Activated CD4-positive, alpha-beta T cell treated with anti-CD3 and anti-CD28 coated beads for 36 hours (primary cell): Measurements from ENCODE around the gene MBD6. TPM values are rescaled to one million over a fixed set of nuclear protein-coding genes. Genes with fewer than 3 reads are reported as not detected.
A peak's percentile ranks its signal among the peaks of the same experiment; 100 is the strongest.

ENCODE experiments used
- ATAC-seq: fragments of 200-7000 bp; cut with Tn5 transposase; one replicate; pipeline ENCODE4 v1.10.0; 2021; ENCODE audit warnings: mild to moderate bottlenecking, moderate library complexity
- CTCF ChIA-PET: fragments of 350-600 bp; sonication (Branson Sonifier 250); formaldehyde crosslinking; loops from one replicate; lab custom pipeline; 2021; ENCODE audit warnings: antibody characterized with exemption; lab: Charles Lee
- POLR2A ChIA-PET: fragments of 350-600 bp; sonication (Branson Sonifier 250); formaldehyde crosslinking; loops from one replicate; lab custom pipeline; 2021; ENCODE audit warnings: antibody characterized with exemption, inconsistent platforms; lab: Charles Lee
- DNase-seq: peaks from one replicate; pipeline ENCODE4 v3.0.0-alpha.2; 2020
- H3K27ac Mint-ChIP-seq: one replicate; pipeline ENCODE4 v1.8.0; 2021; ENCODE audit warnings: mixed read lengths
- H3K27me3 Mint-ChIP-seq: one replicate; pipeline ENCODE4 v1.8.0; 2021; ENCODE audit warnings: mixed read lengths
- H3K36me3 Mint-ChIP-seq: one replicate; pipeline ENCODE4 v1.8.0; 2021; ENCODE audit warnings: low read depth, mixed read lengths
- H3K4me1 Mint-ChIP-seq: one replicate; pipeline ENCODE4 v1.8.0; 2021; ENCODE audit warnings: mixed read lengths
- H3K4me3 Mint-ChIP-seq: one replicate; pipeline ENCODE4 v1.8.0; 2021; ENCODE audit warnings: mild to moderate bottlenecking, moderate library complexity, mixed read lengths
- H3K9me3 Mint-ChIP-seq: one replicate; pipeline ENCODE4 v1.8.0; 2021; ENCODE audit warnings: low read depth, mixed read lengths
- intact Hi-C, 2 experiments: fragments of 100-400 bp; cut with DNase I in 1 of 2; cut with micrococcal nuclease in 1 of 2; formaldehyde crosslinking; loops; one replicate each; pipeline versions ENCODE4 v1.14.2 to v1.15.1; 2022 to 2024; cut with DNase I, micrococcal nuclease
- total RNA-seq, 2 experiments: library from RNA; stranded (reverse); gene quantifications; one replicate each; pipeline ENCODE4 v1.2.3, GENCODE V29; 2021

Gene MBD6
- total RNA-seq, 2 experiments from 2014 or later, result 31.3 to 43.6 TPM

GRCh38 chr12:57520053-57520818, 2.4 kb upstream of the MBD6 start, which contains the start of gene DDIT3:
DDIT3 (minus strand) TSS chr12:57520514; CDS start chr12:57517406, 3,108 bp downstream.
- intact Hi-C loops, result loop anchor here (1.0 to 5.0 kb wide), 12 partner anchors 27 to 1591 kb away; partner anchors contain the start of genes MARS1 (in 2 of the 2), CDK4 (in 1 of the 2), DCTN2 (in 1 of the 2) and GLI1 (in 1 of the 2)
- peak within 1 kb of the TSS; percentile 96 for H3K4me3 Mint-ChIP-seq
- no peaks in the 10 kb centered on the region for H3K9me3 Mint-ChIP-seq
- POLR2A ChIA-PET, result interaction anchor here (0.5 to 2.4 kb wide), 8 partner anchors 16 to 224 kb away, joined by 3 to 8 read pairs (median 3); partner anchors contain the start of gene DCTN2
- CTCF ChIA-PET, result interaction anchor here (0.6 kb wide), 2 partner anchors 19 to 763 kb away, joined by 3 read pairs; no protein-coding TSS in a partner anchor
- peak; percentile 100 for DNase-seq
- H3K4me1 Mint-ChIP-seq, result peaks cover 53% of the 10 kb centered on the region
- H3K27ac Mint-ChIP-seq, result peak within 1 kb of the TSS; percentile 99
- ATAC-seq, result peak; percentile 76
- H3K36me3 Mint-ChIP-seq, result peaks cover 58% of the 10 kb centered on the region
- no peaks in the 10 kb centered on the region for H3K27me3 Mint-ChIP-seq

GRCh38 chr12:57521525-57522010, 1.1 kb upstream of the MBD6 start:
- ATAC-seq (no peak), DNase-seq (peak; percentile 42)
- Mint-ChIP-seq H3K27me3 (no peaks in the 10 kb centered on the region), H3K4me3 (peak overlapping the region; percentile 96), H3K4me1 (peaks cover 58% of the 10 kb centered on the region), H3K27ac (peak overlapping the region; percentile 99), H3K9me3 (no peaks in the 10 kb centered on the region), H3K36me3 (peaks cover 46% of the 10 kb centered on the region)
- intact Hi-C loops, result loop anchor here (1.0 to 5.0 kb wide), 14 partner anchors 26 to 1593 kb away; partner anchors contain the start of genes CDK4 (in 2 of the 2), CTDSP2 (in 1 of the 2), DCTN2 (in 1 of the 2) and OS9 (in 1 of the 2)
- ChIA-PET POLR2A (interaction anchor here (2.4 kb wide), 1 partner anchor 25 kb away, joined by 8 read pairs; the partner anchor contains the start of gene DCTN2), CTCF (interaction anchor here (0.6 kb wide), 1 partner anchor 43 kb away, joined by 3 read pairs; no protein-coding TSS in a partner anchor)

DNA sequence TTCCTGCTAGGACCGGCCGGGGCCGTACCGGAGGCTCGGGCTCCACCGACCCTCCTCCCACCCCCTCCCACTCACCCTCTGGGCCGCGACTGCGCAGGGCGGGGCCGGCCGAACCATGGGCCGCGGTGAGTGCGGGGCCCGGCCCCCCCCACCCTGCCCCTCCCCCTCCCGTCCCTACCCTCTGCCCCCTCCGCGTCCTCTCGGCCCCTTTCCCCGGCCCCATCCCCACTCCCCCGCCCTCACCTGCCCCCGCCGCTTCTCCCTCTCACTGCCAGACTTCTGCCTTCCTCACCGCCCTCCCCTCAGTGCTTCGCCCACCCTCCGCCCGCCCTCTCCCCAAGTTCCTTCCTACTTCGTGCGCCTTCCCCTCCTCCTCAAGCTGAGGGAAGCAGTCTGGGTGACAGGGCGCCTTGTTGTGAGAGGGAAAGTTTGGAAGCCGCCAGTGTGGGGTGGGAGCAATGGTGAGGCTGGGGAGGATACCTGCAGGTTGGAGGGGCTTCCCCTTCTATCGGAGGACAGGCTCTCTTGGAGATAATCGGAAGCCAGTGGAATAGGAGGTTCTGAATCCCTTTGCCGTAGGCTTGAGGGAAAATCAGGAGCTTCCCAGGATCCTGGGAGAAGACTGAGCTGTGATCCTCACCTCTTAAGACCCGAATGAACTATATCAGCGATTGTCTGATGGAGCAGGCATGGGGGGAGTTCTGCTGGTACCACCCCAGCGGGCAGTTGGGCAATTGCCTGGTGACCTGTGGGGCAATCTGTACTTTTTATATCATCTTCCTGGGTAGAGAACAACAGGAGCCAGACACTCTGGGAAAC, 472 bp downstream of the MBD6 start:
- ChIA-PET POLR2A (interaction anchor here (0.5 kb wide), 1 partner anchor 35 kb away, joined by 3 read pairs; the partner anchor contains the start of gene MARS1), CTCF (interaction anchor here (1.0 to 2.2 kb wide), 4 partner anchors 10 to 70 kb away, joined by 3 to 6 read pairs (median 4); no protein-coding TSS in a partner anchor)
- Mint-ChIP-seq H3K27me3 (no peaks in the 10 kb centered on the region), H3K36me3 (peaks cover 38% of the 10 kb centered on the region), H3K27ac (peak overlapping the region; percentile 88), H3K4me1 (peaks cover 51% of the 10 kb centered on the region), H3K9me3 (no peaks in the 10 kb centered on the region), H3K4me3 (peak overlapping the region; percentile 96)
- DNase-seq (no peak), ATAC-seq (no peak)
- intact Hi-C loops, result loop anchor here (1.0 to 5.0 kb wide), 13 partner anchors 24 to 1551 kb away; partner anchors contain the start of genes CDK4 (in 2 of the 2), CTDSP2 (in 1 of the 2), DCTN2 (in 1 of the 2) and OS9 (in 1 of the 2)

DNA sequence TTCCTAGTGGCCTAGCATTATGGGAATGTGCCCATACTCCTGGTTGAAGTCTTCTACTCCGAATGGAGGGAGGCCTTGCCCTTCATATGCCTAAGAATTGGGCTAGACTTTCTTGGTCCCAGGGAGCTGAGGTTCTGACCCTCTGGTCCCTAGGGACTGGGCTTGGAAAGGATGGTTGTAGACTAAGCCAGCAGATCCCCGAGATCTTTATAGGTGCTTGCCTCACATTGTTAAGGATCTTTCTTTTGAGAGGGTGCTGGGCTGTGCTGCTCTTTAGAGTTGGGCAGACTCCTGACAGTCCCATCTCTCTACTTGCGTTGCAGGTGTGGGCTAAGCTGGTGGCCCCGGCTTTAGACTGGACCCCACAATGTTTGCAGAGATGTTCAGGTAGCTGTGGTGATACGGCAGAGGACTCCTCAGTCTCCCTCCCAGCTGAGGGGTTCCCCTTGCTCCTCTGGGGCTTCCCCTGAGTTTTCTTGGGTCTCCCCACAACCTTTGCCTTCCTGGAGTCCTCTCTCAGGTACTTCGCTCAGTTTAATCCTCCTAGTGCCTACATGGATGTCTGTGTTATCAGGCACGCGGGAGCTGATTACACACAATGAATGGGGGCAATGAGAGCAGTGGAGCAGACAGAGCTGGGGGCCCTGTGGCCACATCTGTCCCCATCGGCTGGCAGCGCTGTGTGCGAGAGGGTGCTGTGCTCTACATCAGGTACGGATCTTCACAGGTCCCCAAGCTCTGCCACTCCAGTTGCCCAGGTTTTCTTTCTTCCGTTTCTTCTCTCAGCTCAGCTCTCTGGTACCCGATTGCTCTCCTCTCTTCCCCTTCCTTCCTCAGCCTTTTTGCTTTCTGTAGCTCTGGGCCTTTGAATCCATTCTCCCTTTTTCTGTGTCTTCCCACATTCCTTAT, 1.3 kb downstream of the MBD6 start:
- Mint-ChIP-seq H3K27me3 (no peaks in the 10 kb centered on the region), H3K4me3 (peak overlapping the region; percentile 96), H3K27ac (peak overlapping the region; percentile 88), H3K36me3 (peaks cover 35% of the 10 kb centered on the region), H3K9me3 (no peaks in the 10 kb centered on the region), H3K4me1 (peaks cover 44% of the 10 kb centered on the region)
- CTCF ChIA-PET, result interaction anchor here (0.6 to 2.2 kb wide), 7 partner anchors 9 to 70 kb away, joined by 3 to 6 read pairs (median 3); no protein-coding TSS in a partner anchor
- intact Hi-C loops, result loop anchor here (2.0 to 5.0 kb wide), 6 partner anchors 221 to 1552 kb away; partner anchors contain the start of genes CDK4 (in 1 of the 2), CTDSP2 (in 1 of the 2), RAB5B (in 1 of the 2) and RPL41 (in 1 of the 2)
- ATAC-seq (no peak), DNase-seq (peak; percentile 33)
- POLR2A ChIA-PET, result interaction anchor here (0.5 to 0.6 kb wide), 2 partner anchors 184 to 281 kb away, joined by 3 to 4 read pairs; no protein-coding TSS in a partner anchor

DNA sequence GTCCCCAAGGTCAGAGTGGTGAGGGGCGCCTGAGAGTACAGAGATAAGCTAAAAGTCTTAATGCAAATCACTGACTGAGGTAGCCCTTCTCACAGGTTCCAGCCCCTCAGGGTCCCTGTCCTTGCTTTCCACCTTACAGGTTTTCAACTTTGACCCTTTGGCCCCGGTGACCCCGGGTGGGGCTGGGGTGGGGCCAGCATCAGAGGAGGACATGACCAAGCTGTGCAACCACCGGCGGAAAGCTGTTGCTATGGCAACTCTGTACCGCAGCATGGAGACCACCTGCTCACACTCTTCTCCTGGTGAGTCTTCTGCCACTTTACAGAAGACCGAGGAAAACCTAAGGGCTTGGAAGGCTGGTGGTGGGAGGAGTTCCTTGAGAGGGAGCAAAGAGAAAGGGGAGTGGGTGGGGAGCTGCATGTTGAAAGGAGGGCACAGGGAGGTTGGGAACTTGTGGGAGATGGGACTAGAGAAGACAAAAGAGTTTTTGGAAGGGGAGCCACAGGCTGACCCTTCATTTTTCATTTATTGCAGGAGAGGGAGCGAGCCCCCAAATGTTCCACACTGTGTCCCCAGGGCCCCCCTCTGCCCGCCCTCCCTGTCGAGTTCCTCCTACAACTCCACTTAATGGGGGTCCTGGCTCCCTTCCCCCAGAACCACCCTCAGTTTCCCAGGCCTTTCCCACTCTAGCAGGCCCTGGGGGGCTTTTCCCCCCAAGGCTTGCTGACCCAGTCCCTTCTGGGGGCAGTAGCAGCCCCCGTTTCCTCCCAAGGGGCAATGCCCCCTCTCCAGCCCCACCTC, 2.4 kb downstream of the MBD6 start:
- ChIA-PET POLR2A (interaction anchor here (0.6 to 0.9 kb wide), 3 partner anchors 8 to 454 kb away, joined by 3 to 5 read pairs (median 3); no protein-coding TSS in a partner anchor), CTCF (interaction anchor here (0.6 to 2.2 kb wide), 4 partner anchors 8 to 67 kb away, joined by 3 to 6 read pairs (median 4); no protein-coding TSS in a partner anchor)
- Mint-ChIP-seq H3K4me3 (no peak overlapping the region), H3K9me3 (no peaks in the 10 kb centered on the region), H3K27ac (no peak overlapping the region), H3K4me1 (peaks cover 38% of the 10 kb centered on the region), H3K36me3 (peaks cover 33% of the 10 kb centered on the region), H3K27me3 (no peaks in the 10 kb centered on the region)
- ATAC-seq (no peak), DNase-seq (no peak)
- intact Hi-C loops, result loop anchor here (5.0 kb wide), 4 partner anchors 227 to 1553 kb away; partner anchors contain the start of genes CDK4 (in 1 of the 2), RAB5B (in 1 of the 2), RPL41 (in 1 of the 2) and ZC3H10 (in 1 of the 2)

DNA sequence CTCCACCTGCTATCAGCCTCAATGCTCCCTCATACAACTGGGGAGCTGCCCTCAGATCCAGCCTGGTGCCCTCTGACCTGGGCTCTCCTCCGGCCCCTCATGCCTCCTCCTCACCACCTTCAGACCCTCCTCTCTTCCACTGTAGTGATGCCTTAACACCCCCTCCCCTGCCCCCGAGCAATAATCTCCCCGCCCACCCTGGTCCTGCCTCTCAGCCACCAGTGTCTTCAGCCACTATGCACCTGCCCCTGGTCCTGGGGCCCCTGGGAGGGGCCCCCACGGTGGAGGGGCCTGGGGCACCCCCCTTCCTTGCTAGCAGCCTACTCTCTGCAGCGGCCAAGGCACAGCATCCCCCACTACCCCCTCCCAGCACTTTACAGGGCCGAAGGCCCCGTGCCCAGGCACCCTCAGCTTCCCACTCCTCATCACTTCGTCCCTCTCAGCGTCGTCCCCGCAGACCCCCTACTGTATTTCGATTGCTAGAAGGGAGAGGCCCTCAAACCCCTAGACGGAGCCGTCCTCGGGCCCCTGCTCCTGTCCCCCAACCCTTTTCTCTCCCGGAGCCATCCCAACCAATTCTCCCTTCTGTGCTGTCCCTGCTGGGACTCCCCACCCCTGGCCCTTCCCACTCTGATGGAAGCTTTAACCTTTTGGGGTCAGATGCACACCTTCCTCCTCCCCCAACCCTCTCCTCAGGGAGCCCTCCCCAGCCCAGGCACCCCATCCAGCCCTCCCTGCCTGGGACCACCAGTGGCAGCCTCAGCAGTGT, 3.2 kb downstream of the MBD6 start:
- CTCF ChIA-PET, result interaction anchor here (1.4 kb wide), 1 partner anchor 8 kb away, joined by 4 read pairs; no protein-coding TSS in a partner anchor
- peaks cover 38% of the 10 kb centered on the region for H3K4me1 Mint-ChIP-seq
- no peaks in the 10 kb centered on the region for H3K9me3 Mint-ChIP-seq
- intact Hi-C loops, result no loop called here
- H3K27ac Mint-ChIP-seq, result no peak overlapping the region
- peaks cover 36% of the 10 kb centered on the region for H3K36me3 Mint-ChIP-seq
- no peaks in the 10 kb centered on the region for H3K27me3 Mint-ChIP-seq
- no peak overlapping the region for H3K4me3 Mint-ChIP-seq
- ATAC-seq (no peak), DNase-seq (no peak)
- POLR2A ChIA-PET, result interaction anchor here (0.8 to 0.9 kb wide), 3 partner anchors 9 to 21 kb away, joined by 3 to 5 read pairs (median 3); no protein-coding TSS in a partner anchor

- ChIA-PET POLR2A (interaction anchor here (0.8 to 0.9 kb wide), 2 partner anchors 12 to 20 kb away, joined by 3 to 5 read pairs; no protein-coding TSS in a partner anchor), CTCF (interaction anchor here (1.4 kb wide), 1 partner anchor 8 kb away, joined by 4 read pairs; no protein-coding TSS in a partner anchor)
- no peak for DNase-seq
- intact Hi-C loops, result no loop called here
- Mint-ChIP-seq H3K9me3 (no peaks in the 10 kb centered on the region), H3K4me3 (no peak overlapping the region), H3K36me3 (peaks cover 38% of the 10 kb centered on the region), H3K4me1 (peaks cover 30% of the 10 kb centered on the region), H3K27me3 (no peaks in the 10 kb centered on the region), H3K27ac (no peak overlapping the region)
- no peak for ATAC-seq
Measured at GRCh38 chr12:57526477-57527126, 4.0 kb downstream of the MBD6 start.

DNA sequence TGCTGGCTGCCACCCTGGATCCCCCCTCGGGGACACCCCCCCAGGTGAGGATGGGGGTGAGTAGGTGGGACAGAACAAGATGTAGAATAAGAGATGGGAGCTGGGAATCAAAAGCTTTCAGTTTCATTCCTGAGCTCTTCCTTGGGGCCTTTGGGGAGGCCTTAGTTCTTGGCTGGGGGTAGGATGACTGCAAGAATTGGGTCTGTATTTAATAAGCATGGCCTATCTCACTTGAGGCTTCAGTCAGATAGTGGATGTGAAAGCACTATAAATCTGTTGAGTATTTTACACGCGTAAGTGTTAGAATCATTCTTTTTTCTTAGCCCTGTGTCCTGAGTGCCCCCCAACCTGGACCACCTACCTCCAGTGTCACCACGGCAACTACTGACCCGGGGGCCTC, 4.6 kb downstream of the MBD6 start:
- H3K9me3 Mint-ChIP-seq, result no peaks in the 10 kb centered on the region
- ATAC-seq (no peak), DNase-seq (no peak)
- H3K27ac Mint-ChIP-seq, result peak overlapping the region; percentile 47
- POLR2A ChIA-PET, result no interaction called here
- no peak overlapping the region for H3K4me3 Mint-ChIP-seq
- peaks cover 43% of the 10 kb centered on the region for H3K36me3 Mint-ChIP-seq
- intact Hi-C loops, result no loop called here
- CTCF ChIA-PET, result no interaction called here
- H3K4me1 Mint-ChIP-seq, result peaks cover 24% of the 10 kb centered on the region
- H3K27me3 Mint-ChIP-seq, result no peaks in the 10 kb centered on the region
